Stimulated activated CD4-positive, alpha-beta T cell treated with anti-CD3 and anti-CD28 coated beads, TNF-alpha, amount 100 ng/mL, for 24 hours (primary cell): ENCODE data around the gene KCNK10.

ENCODE experiments used
- DNase-seq, 3 experiments: peaks; one replicate each; pipeline ENCODE4 v3.0.0-alpha.2; 2020; ENCODE audit warnings: low read depth in 3 of 3

KCNK10 gene

GRCh38 chr14:88185843-88186242 lies 137.2 kb downstream of the KCNK10 start:
- DNase-seq: no peak

- DNase-seq: no peak
Observed at GRCh38 chr14:88184956-88185355, 138.1 kb downstream of the KCNK10 start.

- no peak for DNase-seq
Observed at GRCh38 chr14:88181072-88181471, 142.0 kb downstream of the KCNK10 start.

GRCh38 chr14:88179716-88180115 lies 143.4 kb downstream of the KCNK10 start:
- no peak for DNase-seq

DNA sequence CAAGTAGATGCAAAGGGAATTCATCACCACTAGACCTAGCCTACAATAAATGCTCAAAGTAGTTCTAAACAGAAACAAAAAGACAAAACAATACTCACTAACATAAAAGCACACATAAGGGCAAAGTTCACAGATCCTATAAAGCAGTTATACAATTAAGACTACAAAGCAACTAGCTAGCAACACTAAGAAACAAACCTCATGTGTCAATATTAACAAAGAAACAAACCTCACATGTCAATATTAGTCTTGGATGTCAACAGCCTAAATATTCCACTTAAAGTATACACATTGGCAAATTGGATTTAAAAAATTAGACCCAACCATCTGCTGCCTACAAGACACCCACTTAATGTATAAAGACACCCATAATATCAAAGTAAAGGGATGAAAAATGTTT lies 152.7 kb downstream of the KCNK10 start:
- DNase-seq: no peak

DNA sequence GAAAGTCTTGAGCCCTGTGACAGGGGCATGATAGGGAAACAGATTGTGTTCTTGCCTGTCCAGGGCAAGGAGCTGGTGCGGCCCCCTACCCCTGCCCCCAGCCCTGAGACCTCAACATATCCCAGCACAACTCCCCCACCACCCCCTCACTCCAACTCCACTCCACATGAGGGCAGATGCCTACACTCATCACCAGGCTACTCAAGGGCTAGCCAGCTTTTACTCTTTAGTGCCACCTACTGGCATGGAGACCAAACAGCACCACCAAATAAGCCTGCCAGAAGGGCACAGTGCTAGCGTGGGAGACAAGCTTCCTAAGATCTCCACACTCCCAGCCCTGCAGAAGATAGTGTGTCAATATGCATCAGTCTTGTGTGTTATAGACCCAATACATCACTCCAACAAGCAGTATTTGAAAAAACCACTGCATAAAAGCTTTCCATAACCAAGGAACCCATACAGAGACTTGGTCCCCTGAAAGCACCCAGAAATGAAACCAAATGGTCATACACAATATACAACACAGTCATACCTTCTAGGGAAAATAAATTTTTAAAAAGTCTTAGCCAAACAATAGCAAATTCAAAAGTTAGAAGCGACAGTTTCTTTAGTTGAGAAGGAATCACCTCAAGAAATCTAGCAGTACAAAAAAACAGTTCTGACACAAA lies 154.4 kb downstream of the KCNK10 start:
- peak; percentile 17 to 41 (median 34) for DNase-seq

GRCh38 chr14:88168025-88168424 lies 155.0 kb downstream of the KCNK10 start:
- DNase-seq: no peak

GRCh38 chr14:88166616-88167015 lies 156.5 kb downstream of the KCNK10 start:
- no peak for DNase-seq

DNA sequence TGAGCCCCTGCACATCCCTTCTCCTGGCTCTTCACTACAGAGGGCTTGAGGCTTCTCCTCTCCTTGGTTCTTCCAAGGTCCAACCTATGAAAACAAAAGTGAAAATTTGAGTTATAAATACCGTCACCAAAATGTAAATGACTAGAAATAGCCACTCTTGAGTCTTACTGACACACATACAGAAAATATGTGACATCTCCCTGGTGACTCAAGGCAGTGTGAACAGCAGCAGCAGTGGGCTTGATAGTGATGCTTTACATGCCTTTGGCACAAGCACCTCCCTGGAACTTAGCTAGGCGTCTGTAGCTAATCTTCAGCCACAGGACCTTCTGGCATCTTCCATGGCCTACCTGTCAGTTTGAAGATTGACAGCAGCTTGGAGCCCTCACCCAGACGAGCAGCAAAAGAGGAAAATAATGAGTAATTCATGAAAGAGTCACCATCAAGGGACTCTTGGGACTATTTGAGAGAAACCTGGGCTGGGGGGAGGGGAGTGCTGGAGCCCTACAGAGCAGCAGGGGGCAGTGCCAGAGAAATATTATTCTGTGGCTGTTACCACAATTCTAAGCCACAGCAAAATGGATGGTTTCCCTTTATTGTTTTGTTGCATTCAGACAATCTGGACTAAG lies 158.0 kb downstream of the KCNK10 start:
- no peak for DNase-seq

GRCh38 chr14:88163731-88164255 lies 159.3 kb downstream of the KCNK10 start:
- no peak for DNase-seq

- no peak for DNase-seq
Observed at GRCh38 chr14:88156127-88156526, 166.9 kb downstream of the KCNK10 start.

GRCh38 chr14:88154926-88155325 lies 168.1 kb downstream of the KCNK10 start:
- no peak for DNase-seq

DNA sequence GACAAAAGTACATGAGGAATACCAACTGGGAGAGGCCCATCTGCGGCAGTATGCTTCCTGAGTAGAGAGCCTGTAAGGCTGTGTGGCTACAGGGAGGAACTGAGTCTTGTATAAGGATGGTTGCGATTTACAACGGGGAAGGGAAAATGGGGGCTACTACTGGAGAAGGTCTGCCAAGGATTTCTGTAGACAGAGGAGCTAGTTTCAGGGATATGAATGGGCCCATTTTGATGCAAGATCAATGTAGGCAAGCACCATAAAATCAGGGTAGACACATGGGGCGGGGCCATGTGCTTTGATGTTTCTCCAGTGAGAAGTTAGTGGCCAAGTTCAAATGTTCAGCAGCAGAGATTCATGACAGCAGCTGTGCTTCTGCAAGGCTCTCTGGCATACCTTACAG lies 168.7 kb downstream of the KCNK10 start:
- no peak for DNase-seq

- DNase-seq: no peak
Observed at GRCh38 chr14:88146881-88147649, 176.0 kb downstream of the KCNK10 start.

GRCh38 chr14:88143810-88144209 lies 179.3 kb downstream of the KCNK10 start:
- no peak for DNase-seq

DNA sequence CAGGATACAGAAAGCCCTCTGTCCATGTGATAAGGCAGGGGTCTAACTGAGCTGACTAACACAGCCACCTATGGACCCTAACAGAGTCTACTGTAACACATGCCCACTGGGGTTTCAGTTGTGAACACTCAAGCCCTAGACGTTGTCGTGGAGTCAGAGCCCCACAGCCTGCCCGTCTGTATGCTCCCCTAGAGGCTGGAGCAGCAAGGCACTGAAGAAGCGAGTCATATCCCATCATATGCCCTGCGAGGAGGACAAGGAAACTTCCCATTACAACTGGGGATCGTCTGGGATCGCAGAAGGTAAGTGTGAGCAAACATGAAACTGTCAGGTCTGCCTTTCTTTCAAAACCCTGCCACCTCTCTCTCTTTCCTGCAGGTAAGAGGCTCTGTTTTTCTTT lies 180.1 kb downstream of the KCNK10 start:
- DNase-seq: no peak

- DNase-seq: no peak
Observed at GRCh38 chr14:88140874-88141273, 182.2 kb downstream of the KCNK10 start.

DNA sequence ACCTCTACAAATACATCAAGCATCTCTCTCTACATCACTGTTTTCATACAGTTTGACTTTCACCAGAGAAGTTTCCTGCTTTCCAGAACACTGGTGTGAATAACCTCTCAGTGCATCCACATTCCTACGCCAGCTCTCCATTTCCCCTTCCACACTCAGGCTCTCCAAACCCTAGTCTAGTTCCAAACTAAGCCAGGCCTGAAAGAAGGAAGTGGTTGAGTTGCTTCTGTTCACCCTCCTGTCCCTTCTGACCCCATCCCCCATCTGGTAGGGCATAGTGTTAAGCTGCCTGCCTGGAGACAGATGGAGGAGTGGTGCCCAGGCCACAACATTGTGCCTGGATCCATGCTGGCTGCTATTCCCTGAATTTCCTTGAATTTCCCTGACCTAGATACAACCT lies 185.7 kb downstream of the KCNK10 start:
- DNase-seq: no peak
